GM19455 (cell line): Measurements from ENCODE around the gene GPR75.
"Not testable (repeated sequence)": the region's sequence is repeated elsewhere in the genome, so short reads cannot be mapped to it uniquely, and the experiment has no call there.

ENCODE experiments used
- ATAC-seq: cut with Tn5 transposase; IDR thresholded peaks from one replicate; pipeline ENCODE4 v1.9.1; 2021; ENCODE audit not compliant: unreplicated experiment

GPR75 gene

DNA sequence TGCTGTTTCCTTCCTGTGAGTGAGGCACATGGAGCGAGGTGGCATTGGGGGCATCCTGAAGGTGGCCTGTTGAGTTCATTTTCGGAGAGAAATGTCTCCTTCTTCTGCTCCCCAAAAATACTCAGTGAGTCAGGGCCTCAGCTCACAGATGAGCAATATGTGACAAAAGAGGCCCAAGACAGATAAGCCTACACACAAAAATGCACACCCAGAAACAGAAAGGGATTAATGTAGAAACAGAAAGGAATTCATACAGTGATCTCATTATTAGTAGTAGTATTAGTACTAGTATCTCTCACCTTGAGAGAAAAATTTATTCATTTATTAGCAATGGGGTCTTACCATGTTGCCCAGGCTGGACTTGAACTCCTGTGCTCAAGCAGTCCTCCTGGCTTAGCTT is 5.1 kb downstream of the GPR75 start:
- ATAC-seq = peak; percentile 54

DNA sequence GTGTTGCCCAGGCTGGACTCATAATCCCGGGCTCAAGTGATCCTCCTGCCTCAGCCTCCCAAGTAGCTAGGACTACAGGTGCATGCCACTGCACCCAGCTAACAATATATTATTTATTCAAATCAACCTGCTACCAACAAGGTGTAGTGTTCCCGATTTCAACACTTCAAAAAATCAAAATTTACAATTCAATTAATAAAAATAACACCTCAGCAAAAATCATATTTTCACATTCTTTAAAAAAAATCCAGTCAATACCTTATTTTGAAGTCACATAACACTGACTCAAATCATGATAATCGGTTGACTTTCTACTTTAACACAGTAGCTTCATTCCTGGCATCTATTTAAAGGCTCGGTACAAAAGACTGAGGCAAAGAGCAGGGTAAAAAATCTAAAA is 7.2 kb downstream of the GPR75 start:
- no peak for ATAC-seq

GRCh38 chr2:53851052-53851757 is 8.6 kb downstream of the GPR75 start:
- not testable (repeated sequence) for ATAC-seq

DNA sequence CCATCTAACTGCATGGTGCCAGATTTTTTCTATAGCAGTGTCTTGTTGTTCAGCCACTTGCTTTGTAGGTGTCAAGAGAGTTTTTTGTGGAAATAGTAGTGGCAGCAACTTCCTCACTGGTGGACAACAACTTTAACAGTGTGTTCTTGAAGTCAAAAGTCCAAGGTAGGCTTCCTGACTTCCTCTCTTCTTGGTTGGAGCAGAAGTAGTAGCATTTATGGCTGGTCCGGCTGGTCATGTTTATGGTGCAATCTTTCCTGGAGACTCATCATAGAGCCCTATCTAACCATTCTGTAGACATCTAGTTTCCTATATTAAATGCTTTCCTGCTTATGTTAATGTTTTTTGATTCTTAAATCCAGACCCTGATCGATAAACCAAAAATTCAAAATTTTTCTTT is 11.7 kb downstream of the GPR75 start:
- ATAC-seq = no peak

GRCh38 chr2:53843595-53843994 is 16.2 kb downstream of the GPR75 start:
- ATAC-seq = no peak

DNA sequence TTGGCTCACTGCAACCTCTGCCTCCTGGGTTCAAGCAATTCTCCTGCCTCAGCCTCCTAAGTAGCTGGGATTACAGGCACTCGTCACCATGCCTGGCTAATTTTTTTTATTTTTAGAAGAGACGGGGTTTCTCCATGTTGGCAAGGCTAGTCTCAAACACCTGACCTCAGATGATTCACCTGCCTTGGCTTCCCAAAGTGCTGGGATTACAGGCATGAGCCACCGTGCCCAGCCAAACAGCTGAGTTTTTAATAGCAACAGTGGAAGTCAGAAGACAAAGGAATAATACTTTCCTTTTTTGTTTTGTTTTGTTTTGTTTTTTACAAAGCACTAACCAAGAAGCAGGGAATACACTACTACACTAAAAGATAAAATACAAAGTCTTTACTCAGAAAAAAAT is 16.9 kb downstream of the GPR75 start:
- no peak for ATAC-seq

GRCh38 chr2:53841651-53842050 is 18.1 kb downstream of the GPR75 start:
- ATAC-seq = not testable (repeated sequence)

DNA sequence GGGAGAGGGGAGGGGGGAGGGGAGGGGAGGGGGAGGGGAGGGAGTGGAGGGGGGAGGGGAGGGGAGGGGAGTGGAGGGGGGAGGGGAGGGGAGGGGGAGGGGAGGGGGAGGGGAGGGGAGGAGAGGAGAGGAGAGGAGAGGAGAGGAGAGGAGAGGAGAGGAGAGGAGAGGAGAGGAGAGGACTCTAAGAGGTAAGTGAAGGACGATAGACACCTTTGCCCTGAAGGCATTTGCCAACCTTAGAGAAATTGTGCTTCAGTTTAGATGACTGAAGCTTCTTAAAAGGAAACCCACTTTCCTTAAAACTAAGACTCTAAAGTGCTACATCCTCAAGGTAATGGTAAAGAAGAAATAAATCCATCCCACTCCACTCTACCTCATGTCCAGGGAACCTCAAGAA is 19.2 kb downstream of the GPR75 start:
- no peak for ATAC-seq

GRCh38 chr2:53829980-53830290 is 29.8 kb downstream of the GPR75 start:
- ATAC-seq = not testable (repeated sequence)

- no peak for ATAC-seq
These were observed 30.3 kb downstream of the GPR75 start for GRCh38 chr2:53829273-53829979.

DNA sequence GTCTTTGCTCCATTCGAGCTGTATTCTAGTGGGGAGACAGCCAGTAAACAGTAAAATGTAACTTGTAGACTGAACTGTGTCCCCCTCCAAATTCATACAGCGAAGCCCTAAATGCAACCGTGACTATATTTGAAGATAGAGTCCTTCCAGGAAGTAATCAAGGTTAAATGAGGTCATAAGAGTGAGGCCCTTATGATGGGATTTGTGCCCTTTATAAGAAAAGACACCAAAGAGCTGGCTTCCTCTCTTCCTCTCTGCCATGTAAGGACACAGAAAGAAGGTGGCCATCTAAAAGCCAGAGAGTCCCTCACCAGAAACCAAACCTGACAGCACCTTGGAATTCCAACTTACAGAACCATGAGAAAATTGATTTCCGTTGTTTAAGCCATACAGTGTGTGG is 31.4 kb downstream of the GPR75 start:
- ATAC-seq = no peak

- no peak for ATAC-seq
These were observed 32.2 kb downstream of the GPR75 start for GRCh38 chr2:53827398-53828175.

GRCh38 chr2:53826587-53827397 is 33.0 kb downstream of the GPR75 start:
- no peak for ATAC-seq

DNA sequence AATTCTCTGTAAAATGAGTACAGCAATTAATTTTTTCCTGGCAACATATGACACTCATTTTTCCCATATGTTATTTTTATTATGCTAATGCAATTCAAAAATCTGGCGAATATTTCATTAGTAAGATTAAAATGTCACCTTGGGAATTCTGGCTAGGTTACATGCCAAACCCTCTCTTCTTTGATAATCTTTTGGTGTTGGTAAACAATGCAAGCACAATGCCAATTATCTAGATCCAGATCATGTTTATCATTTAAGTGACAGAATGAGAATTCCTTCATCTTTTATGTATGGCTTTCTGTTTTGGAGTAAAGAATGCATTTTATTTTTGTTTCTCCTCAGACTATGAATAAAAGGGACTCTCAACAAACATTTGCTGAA is 33.7 kb downstream of the GPR75 start:
- ATAC-seq = no peak

DNA sequence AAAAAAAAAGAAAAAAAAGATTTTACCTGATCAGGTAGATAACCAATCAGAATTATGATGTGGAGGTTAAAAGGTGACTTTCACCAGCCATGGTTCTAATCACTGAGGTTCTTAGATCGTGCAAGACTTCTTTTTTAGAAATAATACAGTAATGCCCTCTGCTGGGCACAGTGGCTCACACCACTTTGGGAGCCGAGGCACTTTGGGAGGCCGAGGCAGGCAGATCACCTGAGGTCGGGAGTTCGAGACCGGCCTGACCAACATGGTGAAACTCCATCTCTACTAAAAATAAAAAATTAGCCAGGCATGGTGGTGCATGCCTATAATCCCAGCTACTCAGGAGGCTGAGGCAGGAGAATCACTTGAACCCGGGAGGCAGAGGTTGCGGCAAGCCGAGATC is 36.1 kb downstream of the GPR75 start:
- not testable (repeated sequence) for ATAC-seq

- no peak for ATAC-seq
These were observed 38.0 kb downstream of the GPR75 start for GRCh38 chr2:53821810-53822209.

- no peak for ATAC-seq
These were observed 39.1 kb downstream of the GPR75 start for GRCh38 chr2:53820711-53821110.

DNA sequence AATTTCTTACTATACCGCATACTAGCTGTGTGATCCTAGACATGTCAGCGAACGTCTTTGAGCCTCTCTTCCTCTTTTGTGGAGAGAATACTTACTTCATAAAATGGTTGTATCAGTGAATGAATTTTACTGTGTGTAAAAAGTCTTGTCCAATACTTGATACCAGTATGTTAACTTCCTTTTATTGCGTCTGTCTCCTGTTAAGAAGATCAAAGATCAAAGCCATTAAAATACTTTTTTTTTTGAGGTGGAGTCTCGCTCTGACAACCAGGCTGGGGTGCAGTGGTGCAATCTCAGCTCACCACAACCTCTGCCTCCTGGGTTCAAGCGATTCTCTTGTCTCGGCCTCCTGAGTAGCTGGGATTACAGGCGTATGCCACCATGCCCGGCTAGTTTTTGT is 39.7 kb downstream of the GPR75 start:
- no peak for ATAC-seq

DNA sequence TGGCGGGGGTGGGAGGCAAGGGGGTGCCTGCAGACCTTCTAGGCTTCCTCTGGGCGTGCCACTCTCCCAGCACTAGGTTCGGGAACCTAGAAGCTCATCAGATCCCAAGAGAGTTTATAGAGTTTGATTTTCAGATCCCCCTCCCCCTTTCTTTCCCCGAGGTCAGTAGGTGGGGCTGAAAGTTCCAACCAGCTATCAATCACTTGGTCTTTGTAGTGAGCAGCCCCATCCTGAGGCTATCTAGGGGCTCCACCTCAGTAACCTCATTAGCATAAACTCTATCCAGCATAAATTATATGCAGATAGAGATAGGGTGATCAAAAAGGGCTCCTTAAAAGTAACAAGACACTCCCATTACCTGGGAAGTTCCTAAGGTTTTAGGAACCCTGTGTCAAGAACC is 40.1 kb downstream of the GPR75 start:
- ATAC-seq = no peak

GRCh38 chr2:53818854-53819435 is 40.8 kb downstream of the GPR75 start:
- no peak for ATAC-seq

DNA sequence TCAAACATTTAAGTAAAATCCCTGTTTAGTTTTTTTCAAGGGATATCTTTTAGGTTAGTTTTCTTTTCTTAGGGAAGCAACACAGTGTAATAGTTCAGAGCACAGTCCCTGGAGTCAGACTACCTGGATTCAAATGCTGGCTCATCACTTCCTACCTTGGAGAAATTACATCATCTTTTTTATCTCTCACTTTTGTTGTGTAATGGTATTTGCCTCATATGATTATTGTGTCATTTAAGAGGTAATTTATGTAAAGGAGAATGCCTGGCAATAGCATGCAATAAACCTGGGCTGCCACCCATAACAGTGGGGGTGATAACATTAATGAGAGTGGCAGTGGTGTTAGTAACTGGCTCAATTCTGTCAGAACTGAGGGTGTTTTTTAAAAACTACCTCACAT is 46.6 kb downstream of the GPR75 start:
- no peak for ATAC-seq
